Left hindlimb (tissue), 1 donor: ENCODE results near the gene ID2.

Experiments used
- DNase-seq: peaks from one replicate; pipeline ENCODE4 v3.0.0-alpha.2; 2018

The ID2 gene

DNA sequence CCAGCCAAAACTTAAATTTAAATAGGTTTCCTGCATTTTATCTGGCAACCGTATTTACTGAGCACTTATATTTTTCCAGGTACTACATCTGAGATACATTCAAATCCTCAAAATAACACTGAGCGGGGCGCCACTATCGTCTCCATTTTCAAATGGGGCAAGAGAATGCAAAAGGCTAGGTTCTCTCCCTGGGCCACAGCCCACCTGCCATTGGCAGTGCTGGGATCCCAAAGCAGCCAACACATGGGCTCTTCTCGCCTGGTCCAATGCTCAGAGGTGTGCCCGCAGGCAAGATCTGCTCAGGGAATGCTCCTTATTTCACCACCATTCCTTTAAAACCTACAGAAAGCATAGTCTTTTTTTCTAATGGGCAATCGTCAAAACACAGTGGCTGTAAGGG lies 11.3 kb upstream of the ID2 start:
- DNase-seq, result no peak

DNA sequence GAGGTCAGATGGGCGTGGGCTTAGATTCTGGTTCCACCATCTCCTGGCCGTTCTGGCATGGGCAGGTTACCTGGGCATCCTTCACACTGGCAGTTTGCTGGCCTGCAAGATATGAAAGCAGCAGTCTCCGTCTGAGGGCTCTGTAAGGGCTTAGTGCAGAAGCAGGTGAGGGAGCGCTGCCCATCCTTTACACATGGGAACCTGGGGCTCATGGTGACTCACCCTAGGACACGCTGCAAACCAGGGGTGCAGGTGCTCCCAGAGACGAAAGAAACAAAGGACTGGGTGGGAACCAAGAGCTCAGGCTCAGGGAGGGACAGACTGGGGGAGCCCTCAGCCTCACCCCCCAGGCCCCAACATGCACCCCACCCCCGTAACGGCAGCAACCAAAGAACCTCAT lies 10.7 kb upstream of the ID2 start:
- no peak for DNase-seq

GRCh38 chr2:8671802-8672201 lies 10.1 kb upstream of the ID2 start:
- no peak for DNase-seq

- DNase-seq, result no peak
Observed at GRCh38 chr2:8672940-8673339, 8.9 kb upstream of the ID2 start.

- no peak for DNase-seq
Observed at GRCh38 chr2:8673381-8673780, 8.5 kb upstream of the ID2 start.

GRCh38 chr2:8674420-8675009 lies 7.3 kb upstream of the ID2 start:
- no peak for DNase-seq

DNA sequence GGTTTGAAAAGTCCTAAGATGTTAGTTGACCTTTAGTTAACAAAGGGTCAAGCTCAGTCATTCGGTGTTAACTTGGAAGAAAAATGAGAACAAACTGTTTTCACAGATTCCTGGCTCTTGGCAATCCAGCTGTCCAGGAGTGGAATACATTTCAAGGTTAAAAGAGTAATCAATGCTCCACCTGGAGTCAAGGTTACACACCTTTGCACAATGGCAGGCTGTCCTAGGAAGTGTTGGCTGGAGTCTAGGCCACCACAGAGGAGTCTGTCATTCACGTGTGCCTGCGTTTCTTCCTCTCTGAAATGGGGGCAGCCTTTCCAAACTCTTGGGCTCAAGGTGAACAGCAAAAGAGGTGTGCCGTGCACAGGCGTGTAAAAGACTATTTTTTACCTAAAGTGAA lies 6.3 kb upstream of the ID2 start:
- DNase-seq, result no peak

GRCh38 chr2:8676191-8676920 lies 5.5 kb upstream of the ID2 start:
- peak; percentile 96 for DNase-seq

GRCh38 chr2:8676921-8677645 lies 4.8 kb upstream of the ID2 start:
- DNase-seq, result peak; percentile 63

DNA sequence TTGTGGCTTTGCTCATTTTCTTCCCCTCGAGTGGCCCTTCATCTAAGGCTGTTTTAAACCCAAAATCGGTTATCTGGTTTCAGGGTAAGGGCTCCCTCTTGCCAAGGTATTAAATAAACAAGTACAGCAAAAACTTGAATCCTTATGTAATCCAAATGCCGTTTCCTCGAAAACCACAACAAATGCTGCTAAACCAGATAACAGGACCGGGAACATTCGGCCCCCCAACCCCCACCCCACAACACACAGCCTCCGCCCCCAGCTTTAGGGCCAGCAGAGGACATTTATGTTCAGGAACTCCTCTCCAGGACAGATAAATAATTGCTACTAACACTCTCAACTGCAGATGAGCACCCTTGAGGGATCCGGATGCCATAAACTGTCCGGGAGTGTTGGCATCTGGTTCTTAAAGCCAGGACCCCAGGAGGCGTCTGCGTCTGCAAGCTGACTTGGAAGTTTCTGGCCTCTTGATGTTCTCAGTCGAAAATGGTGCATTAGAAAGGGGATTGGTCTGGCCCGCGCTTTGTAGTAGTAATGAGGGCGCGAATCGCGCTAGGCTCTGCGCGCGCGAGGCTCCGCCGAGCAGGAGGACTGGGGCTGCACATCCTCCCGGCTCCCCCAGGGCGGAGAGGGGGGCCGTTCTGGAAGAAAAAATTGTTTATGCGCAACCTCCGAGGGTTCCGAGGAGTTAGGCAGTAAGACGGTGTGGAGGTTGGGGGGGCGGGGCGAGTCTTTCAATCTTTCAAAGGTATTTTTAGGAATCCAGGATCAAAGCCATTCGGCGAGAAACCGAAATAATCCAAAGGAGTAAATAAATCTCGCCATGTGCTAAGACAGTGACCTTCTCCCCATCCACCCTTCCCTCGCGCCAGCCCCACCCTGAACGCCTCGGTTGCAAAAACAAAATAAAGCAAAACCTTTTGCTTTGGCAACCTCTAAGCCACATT lies 3.9 kb upstream of the ID2 start:
- DNase-seq, result peak; percentile 85

DNA sequence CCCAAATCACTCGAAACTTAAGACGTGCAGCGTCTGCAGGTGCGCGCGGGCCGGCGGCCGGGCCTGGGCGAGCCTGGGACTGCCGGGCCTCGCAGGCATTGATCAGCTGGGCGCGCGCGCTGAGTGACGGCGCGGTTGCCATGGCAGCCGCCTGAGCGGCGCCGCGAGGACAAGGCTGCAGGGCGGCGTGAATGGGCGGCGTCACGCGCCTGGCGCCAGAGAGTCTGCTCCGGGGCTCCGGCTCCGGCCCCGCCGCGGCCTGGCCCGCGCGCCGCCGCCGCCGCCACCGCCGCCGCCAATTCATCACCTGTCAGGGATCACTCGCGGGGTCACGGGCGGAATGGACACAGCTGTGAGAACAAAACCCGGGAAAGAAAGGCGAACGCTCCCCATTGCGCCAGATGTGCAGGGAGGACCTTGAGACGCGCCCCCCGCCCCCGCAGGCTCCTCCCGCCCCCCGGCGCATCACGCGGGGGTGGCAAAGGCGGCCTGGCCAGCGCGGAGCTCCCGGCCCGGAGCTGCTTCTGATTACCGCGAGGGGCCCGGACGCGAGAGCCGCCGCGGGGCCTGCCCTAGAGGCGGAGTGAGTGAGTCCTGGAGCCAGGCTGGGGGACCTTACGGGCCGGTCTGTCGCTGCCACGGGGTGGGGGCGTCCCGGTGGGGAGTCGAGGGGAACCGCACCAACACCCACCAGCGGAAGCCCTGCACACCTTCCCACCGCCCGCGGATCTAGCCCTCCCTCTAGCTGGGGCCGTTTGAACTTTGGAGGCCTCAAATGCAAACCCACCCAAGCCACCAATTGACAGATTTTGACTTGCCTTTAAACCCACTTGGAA lies 2.9 kb upstream of the ID2 start:
- peak; percentile 96 for DNase-seq

GRCh38 chr2:8679567-8679826 lies 2.4 kb upstream of the ID2 start:
- DNase-seq, result no peak

DNA sequence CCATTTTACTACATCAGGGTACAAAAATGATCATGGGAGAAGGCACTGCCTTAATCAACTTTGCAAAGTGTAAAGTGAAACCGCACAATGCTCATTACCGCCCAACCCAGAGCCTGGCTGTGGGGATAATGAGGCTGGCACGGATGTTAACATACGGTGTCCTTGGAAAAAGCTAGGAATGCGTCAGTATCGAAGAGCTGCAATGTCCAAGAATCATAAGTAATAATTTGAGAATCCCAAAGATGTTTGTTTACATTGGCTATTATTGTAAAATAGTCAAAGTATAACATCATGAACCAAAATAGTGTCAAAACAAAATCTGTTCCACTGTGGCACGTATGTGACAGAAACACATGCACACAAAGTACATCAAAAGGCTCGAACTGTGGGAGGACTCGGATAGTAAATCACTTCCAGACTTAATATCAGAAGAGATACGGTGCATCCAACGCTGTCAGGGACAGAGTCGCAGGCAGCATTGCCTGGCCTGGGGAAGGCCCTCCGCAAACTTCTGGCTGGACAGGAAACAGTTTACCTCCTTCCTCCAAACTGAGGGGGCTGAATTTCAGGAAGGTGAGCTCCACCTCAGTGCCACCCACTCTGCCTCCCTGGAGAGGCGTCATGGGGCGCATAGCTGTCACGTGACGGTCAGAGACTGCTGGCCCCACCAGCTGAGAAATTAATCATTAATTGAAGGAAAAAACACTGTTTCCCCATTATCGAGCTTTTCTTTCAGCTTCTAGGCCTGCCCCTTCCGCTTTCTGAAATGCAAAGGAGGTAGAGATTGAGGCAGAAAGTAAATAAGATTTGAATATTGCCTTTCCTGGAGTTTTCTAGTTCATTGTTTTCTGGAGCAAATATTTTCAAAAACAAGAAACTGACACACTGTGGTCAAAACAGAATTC lies 1.8 kb upstream of the ID2 start:
- DNase-seq, result peak; percentile 64

- peak; percentile 74 for DNase-seq
Observed at GRCh38 chr2:8680822-8681760, 765 bp upstream of the ID2 start.

DNA sequence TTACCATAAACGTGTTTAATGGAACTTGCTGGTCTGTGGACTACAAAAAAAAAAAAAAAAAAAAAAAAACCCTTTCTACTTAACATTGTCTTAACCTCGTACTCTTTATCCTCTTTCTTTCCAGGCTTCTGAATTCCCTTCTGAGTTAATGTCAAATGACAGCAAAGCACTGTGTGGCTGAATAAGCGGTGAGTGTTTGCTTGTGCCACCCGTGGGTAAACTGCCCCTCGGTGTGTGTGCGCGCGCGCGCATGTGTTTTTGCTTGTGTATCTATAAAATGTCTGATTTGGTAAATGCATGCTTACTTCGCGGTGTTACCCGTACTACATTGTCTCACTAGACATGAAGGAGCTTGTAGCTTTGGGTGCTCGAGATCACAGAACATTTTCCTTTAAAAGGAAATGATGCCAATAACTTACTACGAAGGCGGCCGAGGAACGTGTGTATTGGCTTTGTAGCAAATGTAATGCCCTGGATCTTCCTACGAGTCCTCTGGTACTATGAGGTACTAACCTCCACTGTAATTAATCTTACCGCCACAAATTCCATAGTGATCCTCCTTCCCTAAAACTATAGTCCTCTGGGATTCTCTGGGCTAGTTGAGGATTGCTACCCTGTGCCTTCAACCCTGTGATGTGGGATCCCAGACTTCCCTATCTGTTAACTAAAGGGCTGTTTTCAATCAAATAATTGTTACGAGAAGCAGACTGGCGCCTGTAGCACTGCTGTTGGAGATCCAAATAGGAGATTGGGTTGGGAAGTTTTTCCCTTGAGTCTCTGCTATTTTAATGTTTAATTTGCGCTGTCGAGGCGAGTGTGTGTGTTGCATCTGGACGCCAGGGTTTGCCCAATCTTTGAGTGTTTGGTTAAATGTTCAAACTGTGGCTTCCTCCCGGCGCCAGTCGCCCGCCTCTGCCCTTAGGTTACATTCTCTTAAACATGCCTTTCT lies 1.1 kb downstream of the ID2 start:
- peak; percentile 48 for DNase-seq

DNA sequence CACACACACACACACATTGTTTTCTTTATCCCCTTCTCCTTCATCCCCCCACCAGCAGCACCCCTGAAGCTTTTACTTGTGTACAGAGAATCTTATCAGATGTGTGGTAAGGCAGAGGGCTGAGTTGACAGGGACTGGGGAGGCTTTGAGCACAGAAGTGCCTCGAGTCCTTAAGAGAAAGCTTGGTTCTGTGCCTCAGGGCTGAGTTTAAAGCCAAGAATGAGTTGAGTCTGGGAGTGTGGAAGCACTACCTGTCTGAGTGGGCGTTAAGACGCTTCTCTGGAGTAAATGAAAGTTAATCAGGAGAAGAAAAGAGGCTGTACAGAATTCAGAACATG lies 2.7 kb downstream of the ID2 start:
- DNase-seq, result peak; percentile 55

DNA sequence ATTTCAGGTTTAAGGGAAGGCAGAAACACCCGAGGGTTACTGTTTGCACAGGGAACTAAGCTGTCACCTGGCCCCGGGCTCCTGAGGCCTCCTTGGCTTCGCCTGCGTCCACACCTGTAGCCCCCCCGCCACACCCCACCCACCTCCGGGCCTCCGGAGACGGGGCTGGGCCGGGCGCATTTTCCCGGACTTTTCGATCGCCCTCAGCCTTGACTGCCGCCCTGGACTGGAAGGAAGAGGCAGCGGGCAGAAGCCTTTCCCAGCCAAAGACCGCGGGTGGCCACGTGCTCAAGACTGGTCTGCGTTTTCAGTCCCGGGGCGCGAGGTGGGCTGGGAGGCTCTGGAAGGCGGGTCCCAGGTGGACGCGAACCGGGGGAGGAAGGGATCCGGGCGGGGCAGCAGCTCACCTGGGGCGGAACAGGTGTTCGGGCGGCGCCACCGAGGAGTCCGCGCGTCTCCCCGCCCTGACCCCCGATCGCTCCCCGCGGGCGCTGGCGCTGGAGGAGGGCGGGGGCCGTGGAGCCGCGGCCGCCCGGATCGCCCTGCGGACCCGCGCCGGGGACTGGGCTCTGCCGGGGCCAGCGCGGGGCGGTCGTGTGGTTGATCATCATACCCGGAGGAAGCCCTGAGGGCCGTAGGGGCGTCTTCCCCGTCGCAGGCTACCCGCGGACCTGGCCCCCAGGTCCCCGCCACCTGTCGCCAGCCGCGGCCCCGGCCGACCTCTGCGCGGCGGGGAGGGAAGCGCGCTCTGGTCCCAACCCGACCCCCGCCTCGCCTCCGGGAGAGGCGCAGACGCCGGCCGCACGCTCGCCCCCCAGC lies 3.2 kb downstream of the ID2 start:
- DNase-seq, result peak; percentile 64

GRCh38 chr2:8685697-8686358 lies 4.0 kb downstream of the ID2 start:
- DNase-seq, result peak; percentile 83
